ENCODE results near the gene CCT8L2.
"Not testable (repeated sequence)": the region's sequence is repeated elsewhere in the genome, so short reads cannot be mapped to it uniquely, and the experiment has no call there.

CCT8L2 gene

DNA sequence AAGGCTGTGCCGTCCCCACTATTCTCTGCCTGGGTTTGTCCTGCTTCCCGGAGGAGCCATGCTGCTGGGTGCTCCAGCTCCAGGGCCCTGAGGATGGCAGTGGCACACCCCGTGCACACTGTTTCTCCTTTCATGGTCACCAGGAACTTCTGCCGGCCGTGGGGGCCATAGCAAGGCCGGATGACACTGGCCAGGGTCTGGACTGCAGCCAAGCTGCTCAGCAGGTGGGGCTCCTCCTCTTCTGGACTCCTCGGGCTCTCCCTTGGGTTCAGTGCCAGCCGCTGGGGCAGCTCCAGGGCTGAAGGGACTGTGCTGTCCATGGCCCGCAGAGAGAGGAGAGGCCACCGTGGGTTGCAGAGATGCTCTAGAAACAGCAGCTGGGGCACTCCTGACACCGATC lies 379 bp downstream of the CCT8L2 start:
- not testable (repeated sequence) for DNase-seq

DNA sequence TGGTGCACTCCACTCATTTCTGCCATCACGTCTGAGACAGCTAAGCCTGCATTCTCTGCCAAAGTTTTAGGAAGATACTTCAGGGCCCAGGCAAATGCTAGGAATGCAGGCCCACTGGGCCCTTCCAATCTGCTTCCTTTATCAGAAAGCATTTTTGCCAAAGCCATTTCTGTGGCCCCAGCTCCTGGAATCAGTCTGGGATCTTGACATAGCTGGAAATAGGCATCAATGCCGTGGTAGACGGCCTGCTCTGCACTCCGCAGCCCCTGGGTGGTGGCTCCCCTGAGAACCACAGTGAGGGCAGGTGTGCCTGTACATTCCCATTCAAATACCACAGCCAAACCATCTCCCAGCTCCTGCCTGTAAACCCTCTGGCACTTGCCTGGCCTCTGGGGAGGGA lies 1.5 kb downstream of the CCT8L2 start:
- not testable (repeated sequence) for DNase-seq

DNA sequence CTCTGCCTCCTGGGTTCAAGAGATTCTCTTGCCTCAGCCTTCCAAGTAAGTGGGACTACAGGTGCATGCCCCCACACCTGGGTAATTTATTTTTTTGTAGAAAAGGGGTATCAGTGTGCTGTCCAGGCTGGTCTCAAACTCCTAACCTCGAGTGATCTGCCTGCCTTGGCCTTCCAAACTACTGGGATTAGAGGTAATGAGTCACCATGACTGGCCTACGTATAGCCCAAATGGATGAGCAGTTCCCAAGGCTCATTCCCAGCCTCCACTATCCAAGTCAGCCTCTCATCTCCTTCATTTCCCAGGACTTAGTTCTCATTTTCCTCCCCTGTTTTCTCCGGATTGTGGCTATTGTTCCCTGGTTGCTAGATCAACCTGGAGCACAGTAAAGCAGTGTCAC lies 5.6 kb downstream of the CCT8L2 start:
- DNase-seq, result no peak

DNA sequence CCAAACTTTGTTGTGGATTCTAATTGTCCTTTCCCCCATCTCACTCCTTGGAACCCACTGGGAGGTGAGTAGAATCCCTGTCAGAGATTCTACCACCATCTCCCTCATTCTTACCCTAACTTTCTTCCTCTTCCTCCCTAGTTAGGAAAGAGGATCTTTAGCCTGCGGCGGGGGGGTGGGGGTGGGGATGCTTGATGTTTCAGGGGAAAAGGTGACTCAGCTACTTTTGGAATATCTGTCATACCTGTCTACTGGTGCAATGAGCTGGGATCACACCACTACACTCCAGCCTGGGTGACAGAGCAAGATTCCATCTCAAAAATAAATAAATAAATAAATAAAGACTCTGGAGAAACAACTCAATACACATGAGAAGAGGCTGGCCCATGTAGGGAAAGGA lies 6.4 kb downstream of the CCT8L2 start:
- DNase-seq, result no peak

DNA sequence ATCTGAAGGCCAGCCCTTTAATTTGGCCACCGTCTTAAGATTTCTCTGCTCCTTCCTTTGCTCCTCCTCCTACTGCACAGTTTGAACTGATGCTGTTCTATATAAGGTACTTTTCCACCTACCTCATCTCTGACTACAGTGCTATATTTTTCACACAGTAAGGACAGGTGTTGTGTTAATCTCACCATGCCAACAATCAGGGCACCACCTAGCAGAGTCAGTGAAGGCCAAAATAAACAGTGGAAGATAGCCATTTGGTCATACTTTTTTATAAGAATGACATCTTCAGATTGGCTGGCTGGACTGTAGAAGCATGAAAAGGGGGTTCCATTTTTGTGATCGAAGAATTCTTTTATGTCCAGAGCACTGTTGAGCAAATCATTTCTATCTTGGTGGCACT lies 11.7 kb downstream of the CCT8L2 start:
- DNase-seq, result not testable (repeated sequence)

DNA sequence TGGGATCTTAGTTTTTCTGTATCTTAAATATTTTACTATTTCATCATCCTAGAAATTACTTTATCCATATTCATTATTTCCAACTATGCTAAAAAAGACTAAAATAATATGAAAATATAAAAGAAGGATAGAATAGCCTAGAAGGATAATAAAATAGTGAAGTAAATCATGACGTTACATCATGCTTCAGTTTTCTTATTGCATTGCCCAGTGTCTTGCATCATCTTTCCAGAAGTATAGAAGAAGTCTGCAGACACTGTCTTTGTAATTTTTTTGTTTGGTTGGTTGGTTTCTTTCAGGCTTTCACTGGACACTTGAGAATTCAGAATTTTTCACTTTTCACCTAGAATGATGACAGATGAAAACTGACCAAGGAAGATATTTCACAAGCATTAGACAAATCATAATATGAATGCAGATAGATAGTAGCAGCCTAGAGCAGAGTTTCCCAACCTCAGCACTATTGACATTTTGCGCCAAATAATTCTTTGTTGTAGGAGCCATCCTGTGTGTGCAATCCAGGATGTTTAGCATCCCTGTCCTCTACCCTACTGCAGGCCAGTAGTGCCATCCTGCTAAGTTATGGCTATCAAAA lies 23.3 kb downstream of the CCT8L2 start:
- DNase-seq, result not testable (repeated sequence)

DNA sequence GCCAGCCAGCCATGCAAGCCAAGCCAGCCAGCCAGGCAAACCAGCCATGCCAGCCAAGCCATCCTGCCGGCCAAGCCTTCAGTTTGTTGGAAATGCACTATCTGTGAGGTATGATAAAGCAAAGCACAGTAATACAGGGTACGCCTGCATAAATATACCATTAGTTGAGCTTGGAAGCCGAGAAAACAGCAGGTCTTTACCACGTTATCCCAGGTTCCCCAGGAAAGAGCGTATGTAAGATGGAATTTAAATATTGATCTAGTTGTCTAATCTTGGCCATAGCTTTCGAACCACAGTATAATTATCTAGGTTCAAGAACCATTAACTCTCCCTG lies 24.2 kb downstream of the CCT8L2 start:
- DNase-seq, result no peak

DNA sequence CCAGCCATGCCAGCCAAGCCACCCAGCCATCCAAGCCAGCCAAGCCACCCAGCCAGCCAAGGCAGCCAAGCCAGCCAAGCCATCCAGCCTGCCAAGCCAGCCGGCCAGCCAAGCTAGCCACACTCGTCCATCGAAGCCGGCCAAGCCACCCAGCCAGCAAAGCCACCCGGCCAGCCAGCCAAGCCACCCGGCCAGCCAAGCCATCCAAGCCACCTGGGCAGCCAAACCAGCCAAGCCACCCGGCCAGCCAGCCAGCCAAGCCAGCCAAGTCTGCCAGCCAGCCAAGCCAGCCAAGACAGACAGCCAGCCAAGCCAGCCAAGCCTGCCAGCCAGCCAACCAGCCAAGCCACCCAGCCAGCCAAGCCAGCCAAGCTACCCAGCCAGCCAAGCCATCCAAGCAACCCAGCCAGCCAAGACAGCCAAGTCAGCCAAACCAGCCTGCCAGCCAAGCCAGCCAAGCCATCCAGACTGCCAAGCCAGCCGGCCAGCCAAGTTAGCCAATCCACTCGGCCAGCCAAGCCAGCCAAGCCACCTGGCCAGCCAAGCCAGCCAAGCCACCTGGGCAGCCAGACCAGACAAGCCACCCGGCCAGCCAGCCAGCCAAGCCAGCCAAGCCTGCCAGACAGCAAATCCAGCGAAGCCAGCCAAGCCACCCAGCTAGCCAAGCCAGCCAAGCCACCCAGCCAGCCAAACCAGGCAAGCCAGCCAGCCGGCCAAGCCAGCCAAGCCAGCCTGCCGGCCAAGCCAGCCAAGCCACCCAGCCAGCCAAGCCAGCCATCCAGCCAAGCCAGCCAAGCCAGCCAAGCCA lies 24.8 kb downstream of the CCT8L2 start:
- not testable (repeated sequence) for DNase-seq

DNA sequence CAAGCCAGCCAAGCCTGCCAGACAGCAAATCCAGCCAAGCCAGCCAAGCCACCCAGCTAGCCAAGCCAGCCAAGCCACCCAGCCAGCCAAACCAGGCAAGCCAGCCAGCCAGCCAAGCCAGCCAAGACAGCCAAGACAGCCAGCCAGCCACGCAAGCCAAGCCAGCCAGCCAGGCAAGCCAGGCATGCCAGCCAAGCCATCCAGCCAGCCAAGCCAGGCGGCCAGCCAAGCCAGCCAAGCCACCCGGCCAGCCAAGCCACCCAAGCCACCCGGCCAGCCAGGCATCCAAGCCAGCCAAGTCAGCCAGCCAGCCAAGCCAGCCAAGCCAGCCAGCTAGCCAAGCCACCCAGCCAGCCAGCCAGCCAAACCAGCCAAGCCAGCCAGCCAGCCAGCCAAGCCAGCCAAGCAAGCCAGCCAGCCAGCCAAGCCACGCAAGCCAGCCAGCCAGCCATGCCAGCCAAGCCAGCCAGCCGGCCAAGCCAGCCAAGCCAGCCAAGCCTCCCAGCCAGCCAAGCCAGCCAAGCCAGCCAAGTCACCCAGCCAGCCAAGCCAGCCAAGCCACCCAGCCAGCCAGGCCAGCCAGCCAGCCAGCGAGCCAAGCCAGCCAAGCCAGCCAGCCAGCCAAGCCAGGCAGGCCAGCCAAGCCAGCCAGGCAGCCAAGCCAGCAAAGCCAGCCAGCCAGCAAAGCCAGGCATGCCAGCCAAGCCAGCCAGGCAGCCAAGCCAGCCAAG lies 26.0 kb downstream of the CCT8L2 start:
- DNase-seq, result not testable (repeated sequence)

DNA sequence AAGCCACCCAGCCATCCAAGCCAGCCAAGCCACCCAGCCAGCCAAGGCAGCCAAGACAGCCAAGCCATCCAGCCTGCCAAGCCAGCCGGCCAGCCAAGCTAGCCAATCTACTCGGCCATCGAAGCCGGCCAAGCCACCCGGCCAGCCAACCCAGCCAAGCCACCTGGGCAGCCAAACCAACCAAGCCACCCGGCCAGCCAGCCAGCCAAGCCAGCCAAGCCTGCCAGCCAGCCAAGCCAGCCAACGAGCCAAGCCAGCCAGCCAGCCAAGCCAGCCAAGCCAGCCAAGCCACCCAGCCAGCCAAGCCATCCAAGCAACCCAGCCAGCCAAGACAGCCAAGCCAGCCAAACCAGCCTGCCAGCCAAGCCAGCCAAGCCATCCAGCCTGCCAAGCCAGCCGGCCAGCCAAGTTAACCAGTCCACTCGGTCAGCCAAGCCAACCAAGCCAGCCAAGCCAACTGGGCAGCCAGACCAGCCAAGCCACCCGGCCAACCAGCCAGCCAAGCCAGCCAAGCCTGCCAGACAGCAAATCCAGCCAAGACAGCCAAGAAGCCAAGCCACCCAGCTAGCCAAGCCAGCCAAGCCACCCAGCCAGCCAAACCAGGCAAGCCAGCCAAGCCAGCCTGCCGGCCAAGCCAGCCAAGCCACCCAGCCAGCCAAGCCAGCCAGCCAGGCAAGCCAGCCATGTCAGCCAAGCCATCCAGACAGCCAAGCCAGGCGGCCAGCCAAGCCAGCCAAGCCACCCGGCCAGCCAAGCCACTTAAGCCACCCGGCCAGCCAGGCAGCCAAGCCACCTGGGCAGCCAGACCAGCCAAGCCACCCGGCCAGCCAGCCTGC lies 26.8 kb downstream of the CCT8L2 start:
- not testable (repeated sequence) for DNase-seq

DNA sequence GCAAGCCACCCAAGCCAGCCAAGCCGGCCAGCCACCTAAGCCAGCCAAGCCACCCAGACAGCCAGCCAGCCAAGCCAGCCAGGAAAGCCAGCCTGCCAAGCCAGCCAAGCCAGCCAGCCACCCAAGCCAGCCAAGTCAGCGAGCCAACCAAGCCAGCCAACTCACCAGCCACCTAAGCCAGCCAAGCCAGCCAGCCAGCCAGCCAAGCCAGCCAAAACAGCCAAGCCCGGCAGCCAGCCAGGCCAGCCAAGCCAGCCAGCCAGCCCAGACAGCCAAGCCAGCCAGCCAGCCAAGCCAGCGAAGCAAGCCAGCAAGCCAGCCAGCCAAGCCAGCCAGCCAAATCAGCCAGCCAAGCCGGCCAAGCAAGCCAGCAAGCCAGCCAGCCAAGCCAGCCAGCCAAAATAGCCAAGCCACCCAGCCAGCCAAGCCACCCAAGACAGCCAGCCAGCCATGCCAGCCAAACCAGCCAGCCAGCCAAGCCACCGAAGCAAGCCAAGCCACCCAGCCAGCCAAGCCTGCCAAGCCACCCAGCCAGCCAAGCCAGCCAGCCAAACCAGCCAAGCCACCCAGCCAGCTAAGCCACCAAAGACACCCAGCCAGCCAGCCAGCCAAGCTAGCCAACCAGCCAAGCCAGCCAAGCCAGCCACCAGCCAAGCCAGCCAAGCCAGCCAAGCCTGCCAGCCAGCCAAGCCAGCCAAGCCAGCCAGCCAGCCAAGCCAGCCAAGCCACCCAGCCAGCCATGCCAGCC lies 27.6 kb downstream of the CCT8L2 start:
- DNase-seq, result not testable (repeated sequence)

DNA sequence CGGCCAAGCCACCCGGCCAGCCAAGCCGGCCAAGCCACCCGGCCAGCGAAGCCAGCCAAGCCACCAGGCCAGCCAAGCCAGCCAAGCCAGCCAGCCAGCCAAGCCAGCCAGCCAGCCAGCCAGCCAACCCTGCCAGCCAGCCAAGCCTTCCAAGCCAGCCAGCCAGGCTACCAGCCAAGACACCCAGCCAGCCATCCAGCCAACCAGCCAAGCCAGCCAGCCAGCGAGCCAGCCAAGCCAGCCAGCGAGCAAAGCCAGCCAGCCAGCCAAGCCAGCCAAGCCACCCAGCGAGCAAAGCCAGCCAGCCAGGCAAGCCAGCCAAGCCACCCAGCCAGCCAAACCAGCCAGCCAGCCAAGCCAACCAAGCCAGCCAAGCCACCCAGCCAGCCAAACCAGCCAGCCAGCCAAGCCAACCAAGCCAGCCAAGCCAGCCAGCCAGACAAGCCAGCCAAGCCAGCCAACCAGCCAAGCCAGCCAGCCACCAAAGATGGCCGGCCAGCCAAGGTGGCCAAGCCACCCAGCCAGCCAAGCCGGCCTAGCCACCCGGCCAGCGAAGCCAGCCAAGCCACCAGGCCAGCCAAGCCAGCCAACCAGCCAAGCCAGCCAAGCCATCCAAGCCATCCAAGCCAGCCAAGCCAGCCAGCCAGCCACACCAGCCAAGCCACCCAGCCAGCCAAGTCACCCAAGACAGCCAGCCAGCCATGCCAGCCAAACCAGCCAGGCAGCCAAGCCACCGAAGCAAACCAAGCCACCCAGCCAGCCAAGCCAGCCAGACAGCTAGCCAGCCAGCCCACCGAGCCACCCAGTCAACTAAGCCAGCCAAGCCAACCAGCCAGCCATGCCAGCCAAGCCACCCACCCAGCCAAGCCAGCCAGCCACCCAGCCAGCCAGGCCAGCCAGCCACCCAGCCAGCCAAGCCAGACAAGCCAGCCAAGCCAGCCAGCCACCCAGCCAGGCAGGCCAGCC lies 28.8 kb downstream of the CCT8L2 start:
- no peak for DNase-seq

DNA sequence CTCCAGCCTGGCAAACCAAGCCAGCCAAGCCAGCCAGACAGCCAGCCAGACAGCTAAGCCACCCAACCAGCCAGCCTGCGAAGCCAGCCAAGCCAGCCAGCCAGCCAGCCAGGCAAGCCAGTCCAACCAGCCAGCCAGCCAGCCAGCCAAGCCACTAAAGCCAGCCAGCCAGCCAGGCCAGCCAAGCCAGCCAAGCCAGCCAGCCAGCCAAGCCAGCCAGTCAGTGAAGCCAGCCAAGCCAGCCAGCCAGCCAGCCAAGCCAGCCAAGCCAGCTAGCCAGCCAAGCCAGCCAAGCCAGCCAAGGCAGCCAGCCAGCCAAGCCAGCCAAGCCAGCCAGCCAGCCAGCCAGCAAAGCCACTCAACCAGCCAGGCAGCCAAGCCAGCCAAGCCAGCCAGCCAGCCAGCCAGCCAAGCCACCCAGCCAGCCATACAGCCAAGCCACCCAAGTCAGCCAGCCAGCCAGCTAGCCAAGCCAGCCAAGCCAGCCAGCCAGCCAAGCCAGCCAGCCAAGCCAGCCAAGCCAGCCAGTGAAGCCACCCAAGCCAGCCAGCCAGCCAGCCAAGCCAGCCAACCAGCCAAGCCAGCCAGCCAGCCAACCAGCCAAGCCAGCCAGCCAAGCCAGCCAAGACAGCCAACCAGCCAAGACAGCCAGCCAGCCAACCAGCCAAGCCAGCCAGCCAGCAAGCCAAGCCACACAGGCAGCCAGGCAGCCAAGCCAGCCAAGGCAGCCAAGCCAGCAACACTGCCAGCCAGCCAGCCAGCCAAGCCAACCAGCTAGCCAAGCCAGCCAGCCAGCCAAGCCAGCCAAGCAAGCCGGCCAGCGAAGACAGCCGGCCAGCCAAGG lies 29.7 kb downstream of the CCT8L2 start:
- no peak for DNase-seq

DNA sequence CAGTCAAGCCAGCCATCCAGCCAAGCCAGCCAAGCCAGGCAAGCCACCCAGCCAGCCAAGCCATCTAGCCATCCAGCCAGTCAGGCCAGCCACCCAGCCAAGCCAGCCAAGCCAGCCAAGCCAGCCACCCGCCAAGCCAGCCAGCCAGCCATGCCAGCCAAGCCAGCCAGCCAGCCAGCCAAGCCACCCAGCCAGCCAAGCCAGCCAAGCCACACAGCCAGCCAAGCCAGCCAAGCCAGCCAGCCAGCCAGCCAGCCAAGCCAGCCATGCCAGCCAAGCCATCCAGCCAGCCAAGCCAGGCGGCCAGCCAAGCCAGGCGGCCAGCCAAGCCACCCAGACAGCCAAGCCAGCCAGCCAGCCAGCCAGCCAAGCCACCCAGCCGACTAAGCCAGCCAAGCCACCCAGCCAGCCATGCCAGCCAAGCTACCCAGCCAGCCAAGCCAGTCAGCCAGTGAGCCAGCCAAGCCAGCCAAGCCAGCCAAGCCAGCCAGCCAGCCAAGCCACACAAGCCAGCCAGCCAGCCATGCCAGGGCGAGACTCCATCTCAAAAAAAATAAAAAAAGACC lies 31.4 kb downstream of the CCT8L2 start:
- not testable (repeated sequence) for DNase-seq

DNA sequence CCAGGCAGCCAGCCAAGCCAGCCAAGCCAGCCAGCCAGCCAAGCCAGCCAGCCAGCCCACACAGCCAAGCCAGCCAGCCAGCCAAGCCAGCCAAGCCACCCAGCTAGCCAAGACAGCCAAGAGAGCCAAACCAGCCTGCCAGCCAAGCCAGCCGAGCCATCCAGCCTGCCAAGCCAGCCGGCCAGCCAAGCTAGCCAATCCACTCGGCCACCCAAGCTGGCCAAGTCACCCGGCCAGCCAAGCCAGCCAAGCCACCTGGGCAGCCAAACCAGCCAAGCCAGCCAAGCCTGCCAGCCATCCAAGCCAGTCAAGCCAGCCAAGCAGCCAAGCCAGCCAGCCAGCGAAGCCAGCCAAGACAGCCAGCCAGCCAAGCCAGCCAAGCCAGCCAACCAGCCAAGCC lies 32.0 kb downstream of the CCT8L2 start:
- not testable (repeated sequence) for DNase-seq

DNA sequence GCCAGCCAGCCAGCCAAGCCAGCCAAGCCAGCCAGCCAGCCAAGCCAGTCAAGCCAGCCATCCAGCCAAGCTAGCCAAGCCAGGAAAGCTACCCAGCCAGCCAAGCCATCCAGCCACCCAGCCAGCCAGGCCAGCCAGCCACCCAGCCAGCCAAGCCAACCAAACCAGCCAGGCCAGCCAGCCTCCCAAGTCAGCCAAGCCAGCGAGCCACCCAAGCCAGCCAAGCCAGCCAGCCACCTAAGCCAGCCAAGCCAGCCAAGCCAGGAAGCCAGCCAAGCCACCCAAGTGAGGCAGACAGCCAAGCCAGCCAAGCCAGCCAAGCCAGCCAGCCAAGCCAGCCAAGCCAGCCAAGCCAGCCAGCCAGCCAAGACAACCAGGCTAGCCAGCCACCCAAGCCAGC lies 32.6 kb downstream of the CCT8L2 start:
- not testable (repeated sequence) for DNase-seq

DNA sequence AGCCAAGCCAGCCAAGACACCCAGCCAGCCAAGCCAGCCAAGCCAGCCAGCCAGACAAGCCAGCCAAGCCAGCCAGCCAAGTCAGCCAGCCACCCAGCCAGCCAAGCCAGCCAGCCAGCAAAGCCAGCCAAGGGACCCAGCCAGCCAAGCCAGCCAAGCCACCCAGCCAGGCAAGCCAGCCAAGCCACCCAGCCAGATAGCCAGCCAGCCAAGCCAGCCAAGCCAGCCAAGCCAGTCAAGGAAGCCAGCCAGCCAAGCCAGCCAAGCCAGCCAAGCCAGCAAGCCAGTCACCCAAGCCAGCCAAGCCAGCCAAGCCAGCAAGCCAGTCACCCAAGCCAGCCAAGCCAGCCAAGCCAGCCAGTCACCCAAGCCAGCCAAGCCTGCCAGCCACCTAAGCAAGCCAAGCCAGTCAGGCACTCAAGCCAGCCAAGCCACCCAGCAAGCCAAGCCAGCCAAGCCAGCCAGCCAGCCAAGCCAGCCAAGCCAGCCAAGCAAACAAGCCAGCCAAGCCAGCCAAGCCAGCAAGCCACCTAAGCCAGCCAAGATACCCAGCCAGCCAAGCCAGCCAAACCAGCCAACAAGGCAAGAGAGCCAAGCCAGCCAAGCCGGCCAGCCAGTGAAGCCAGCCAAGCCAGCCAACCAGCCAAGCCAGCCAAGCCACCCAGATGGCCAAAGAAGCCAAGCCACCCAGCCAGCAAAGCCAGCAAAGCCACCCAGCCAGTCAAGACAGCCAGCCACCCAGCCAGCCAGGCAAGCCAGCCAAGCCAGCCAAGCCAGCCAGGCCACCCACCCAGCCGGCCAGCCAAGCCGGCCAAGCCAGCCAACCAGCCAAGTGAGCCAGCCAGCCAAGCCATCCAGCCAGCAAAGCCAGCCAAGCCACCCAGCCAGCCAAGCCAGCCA lies 33.3 kb downstream of the CCT8L2 start:
- no peak for DNase-seq

DNA sequence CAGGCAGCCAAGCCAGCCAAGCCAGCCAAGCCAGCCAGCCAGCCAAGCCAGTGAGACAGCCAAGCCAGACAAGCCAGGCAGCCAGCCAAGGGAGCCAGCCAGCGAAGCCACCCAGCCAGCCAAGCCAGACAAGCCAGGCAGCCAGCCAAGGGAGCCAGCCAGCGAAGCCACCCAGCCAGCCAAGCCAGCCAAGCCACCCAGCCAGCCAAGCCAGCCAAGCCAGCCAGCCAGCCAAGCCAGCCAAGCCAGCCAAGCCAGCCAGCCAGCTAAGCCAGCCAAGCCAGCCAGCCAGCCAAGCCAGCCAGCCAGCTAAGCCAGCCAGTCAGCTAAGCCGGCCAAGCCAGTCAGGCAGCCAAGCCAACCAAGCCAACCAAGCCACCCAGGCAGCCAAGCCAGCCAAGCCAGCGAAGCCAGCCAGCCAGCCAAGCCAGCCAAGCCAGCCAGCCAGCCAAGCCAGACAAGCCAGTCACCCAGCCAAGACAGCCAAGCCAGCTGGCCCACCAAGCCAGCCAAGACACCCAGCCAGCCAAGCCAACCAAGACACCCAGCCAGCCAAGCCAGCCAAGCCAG lies 34.1 kb downstream of the CCT8L2 start:
- not testable (repeated sequence) for DNase-seq

Measured in activated CD4-positive, alpha-beta T cell treated with anti-CD3 and anti-CD28 coated beads for 48 hours (primary cell).